ENCODE measurements around the gene NALCN.
"Not testable (repeated sequence)": the region's sequence is repeated elsewhere in the genome, so short reads cannot be mapped to it uniquely, and the experiment has no call there.

Gene NALCN

DNA sequence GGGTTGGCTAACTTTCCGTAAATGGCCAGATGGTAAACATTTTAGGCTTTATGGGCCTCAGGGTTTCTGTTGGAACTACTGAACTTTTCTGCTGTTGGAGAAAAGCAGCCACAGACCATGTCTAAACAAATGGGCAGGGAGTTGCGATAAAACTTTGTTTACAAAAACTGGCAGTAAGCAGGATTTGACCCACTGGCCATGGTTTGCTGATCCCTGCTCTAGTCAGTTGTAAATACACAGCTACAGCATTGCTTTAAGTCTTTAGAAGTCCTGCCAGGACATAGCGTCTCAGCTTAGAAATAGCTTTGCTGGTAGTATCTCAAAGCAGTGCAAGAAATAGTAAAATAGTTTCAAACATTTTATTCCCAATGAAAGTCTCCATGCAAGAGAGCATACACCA lies 88.4 kb downstream of the NALCN start:
- no peak for DNase-seq

DNA sequence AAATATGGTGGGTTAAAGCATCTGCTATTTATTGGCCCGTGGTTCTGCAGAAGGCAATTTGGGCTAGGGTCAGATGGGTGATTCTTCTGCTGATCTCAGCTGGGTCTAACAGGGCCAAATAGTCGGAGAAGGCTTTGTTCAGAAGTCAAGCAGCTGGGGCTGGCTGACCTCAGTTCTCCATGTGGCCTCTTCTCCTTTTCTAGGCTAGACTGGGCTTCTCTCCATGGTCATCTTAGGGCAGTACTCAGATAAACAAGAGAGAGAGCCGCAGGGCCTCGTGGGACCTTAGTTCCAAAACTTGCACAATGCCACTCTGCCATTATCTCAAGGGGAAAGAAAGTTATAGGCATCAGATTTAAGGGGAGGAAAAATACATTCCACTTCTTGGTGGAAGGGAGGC lies 89.6 kb downstream of the NALCN start:
- no peak for DNase-seq

DNA sequence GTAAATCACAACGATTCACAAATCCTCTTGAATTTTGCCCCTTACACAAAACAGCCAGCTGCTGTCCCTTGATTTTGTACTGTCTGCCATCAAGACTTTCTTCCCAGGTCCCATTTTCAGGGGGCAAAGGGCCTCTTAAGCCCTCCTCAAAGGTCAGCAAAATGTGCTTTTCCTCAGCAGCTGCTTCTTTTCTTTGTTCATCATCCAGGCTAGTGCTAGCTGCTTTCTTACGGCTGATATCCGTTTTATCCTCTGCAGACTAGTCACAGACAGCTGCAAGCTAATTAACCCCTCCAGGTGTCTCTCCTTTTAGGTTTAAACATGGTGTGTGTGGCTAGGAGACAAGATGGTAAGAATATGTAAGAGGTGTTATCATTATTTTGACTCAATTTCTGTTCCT lies 90.9 kb downstream of the NALCN start:
- DNase-seq = no peak

DNA sequence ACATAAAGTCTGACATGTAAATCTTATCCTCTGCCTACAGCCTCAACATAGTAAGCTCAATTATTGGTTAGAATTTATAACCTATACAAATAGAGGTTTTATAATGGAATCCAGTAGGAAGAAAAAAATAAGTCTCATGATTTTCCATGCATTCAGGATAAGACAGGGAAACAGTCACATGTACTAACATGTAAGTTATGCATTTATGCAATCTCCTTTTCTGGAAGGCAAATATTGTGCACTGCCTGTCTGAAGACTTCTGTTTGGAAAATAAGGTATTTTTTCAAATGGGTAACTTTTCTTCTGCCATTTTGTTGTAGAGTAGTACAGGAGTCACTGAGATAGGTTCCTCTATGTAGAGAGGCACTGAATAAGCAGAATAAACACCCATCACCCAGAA lies 92.7 kb downstream of the NALCN start:
- DNase-seq = no peak

DNA sequence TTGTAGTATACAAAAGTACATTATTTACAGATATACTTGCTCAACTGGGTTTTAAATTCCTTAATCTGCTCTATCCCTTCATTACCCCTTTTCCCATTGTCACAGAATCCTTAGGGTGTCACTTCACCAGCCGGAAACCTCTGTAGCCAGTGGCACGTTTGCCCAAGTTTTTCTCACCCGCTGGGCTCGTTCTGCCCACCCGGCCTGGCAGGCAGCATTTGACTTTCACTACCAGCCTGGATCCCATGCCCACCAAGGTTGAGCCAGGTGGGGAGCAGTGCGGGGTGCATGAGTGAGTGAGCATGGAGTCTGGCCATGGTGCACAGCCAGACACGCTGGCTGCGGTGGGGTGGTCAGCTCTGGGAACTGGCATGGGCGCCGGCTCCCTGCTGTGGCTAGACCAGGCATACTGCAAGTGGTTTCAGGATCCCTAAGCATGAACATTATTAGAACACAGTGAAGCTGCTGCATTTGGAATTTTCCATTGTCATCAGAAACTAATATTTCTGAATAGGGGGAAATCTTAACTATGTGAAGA lies 98.3 kb downstream of the NALCN start:
- DNase-seq = no peak

DNA sequence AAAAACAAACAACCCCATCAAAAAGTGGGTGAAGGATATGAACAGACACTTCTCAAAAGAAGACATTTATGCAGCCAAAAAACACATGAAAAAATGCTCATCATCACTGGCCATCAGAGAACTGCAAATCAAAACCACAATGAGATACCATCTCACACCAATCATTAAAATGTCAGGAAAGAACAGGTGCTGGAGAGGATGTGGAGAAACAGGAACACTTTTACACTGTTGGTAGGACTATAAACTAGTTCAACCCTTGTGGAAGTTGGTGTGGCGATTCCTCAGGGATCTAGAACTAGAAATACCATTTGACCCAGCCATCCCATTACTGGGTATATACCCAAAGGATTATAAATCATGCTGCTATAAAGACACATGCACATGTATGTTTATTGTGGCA lies 102.8 kb downstream of the NALCN start:
- not testable (repeated sequence) for DNase-seq

DNA sequence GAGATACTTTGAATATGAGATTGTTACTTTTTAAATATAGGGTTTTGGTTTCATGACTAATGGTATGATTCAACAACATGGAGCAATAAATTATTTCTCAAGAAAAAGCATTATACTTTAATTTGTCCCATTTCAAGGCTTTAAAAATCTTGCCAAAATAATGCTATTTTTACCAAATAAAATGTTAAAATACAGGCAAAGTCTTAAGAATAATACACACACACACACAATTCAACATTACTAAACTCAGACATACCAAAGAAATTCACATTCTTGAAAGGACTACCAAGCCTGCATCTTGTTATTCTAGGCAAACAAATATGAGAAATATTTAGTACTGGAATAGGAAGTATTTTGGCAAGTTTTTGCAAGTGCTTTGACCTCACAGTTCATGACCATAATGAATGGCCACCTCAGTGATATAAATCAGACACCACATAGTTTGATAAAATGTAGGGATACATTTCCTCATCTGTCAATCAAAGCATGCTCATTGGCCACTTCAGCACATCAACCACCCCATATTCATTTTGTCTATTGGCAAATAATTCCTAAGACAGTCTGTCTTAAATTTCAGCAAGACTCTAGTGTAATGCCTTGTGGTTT lies 107.2 kb downstream of the NALCN start:
- no peak for DNase-seq

DNA sequence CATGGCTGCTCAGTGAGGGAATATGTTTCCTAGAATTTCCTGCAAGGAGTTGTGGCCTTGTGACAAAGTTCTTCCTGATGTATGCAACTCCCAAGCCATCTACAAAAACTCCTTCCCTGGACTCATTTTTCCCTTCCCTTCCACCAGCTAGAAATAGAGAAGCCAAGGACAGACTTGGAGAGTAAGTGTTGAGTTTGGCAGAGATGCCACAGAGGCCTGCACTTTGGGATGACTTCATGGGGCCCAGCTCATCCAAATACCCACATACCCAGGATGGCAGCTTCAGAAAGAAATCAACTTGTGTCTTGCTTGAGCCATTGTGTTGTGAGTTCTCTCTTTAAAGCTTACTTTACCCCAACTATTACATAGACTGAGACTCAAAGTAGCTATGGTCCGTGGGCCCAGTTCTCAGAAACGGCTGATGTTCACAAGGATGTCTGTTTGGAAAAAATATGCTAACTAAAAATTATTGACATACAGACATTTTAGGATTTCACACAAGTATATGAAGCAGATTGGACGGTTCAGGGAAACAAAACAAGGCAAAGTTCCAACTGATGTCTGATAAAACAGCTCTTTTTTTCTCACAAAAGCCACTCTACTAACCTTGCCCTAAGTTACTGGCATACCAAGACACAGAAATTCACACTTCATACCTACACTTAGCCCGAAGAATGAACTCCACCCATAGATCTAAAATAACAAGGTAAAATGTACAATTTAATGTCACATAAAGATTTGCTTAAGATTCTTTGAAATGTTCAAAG lies 107.9 kb downstream of the NALCN start:
- no peak for DNase-seq

DNA sequence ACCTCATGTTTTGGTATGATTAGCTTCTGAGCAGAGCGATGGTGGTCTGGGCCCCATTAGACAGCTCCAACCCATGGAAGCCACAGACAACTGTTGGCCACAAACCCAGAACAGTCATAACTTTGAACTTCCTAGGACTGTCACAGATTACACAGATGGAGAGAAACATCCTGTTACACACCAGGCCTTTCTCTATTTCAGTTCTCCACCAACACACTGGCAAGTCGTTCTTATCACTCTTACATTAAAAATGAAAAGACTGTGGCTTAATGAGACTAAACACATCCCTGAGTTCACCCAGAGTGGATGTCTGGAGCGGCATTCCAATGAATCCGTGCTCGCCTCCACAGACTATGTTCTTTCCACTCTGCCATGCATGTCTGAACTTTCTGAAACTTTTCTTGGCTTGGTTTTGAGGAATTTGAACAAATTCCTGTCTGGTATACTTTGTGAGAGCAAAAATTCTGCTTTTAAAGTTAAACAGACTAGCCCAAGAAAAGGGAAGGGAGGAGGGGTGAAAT lies 109.1 kb downstream of the NALCN start:
- no peak for DNase-seq

DNA sequence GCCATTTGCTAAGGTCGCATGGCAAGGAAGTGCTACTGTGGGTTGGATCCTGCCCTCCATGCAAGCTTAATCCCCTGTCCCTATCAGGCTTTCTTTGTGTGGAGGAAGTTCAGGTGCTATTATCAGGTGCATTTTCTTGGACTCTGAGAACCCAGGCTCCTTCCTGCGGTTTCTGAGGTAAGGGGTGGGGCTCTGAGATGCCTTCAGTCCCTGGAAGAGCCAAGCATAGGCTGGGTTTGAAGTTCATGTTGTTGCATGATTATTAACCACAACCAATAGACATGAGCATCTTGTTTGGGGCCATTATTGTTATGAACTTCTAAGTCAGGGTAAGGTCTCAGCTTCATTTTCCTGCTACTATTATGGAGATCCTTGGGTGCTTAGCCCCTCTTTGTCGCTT lies 109.5 kb downstream of the NALCN start:
- DNase-seq = no peak

DNA sequence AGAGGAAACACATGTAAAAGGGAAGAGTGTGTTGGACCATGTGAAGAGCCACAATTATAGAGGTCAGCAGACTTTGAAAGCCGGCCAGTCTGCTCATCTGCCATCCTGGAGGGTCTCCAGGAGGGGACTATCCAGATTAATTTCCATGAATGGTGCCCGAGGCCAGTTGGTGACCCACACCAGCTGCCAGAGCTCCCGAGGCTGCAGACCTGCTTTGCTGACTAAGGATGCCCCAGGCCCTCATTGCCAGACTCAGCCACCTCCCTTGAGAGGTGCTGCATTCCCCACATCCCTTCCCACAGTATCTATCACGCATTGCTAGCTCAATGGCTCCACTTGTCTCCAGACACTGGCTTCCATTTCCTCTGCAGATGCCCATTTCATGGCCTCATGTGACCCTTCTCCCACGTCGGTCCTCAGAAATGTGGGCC lies 110.3 kb downstream of the NALCN start:
- DNase-seq = no peak

DNA sequence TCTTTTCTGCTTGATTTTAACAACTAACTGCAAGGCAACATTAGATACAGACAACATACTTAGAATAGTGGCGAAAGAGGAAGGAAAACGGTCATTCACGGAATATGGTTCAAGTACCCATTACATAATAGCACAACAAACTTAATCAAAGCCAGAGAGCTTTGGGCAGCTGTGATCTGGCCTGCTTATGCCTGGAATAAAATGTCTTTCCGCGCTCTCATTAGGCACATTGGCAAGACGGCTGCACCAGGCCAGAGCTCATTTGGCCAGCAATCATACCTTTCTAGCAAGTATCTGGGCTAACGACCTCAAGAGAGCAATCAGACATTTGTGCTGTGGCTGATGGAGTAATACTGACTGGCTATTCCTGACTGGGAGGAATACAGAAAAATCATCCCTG lies 112.8 kb downstream of the NALCN start:
- no peak for DNase-seq

DNA sequence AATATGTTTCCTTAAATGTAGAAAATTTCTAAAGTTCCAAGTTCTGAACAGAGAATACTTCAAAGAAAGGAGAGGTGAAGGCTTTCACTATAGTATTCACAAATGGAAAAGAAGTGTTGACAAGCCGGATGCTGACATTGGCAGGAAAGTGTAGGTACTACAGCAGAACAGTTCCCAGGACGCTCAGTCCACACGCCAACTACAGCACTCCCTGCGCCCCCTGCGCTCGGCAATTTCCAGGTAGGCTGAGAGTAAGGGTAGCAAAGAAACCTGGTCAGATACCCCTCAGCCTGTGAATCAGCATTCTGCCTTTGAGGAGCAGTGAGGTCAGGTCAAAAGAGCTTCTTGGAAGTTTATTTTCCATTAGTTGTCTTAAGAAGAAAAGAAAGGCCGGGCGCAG lies 115.3 kb downstream of the NALCN start:
- DNase-seq = no peak

DNA sequence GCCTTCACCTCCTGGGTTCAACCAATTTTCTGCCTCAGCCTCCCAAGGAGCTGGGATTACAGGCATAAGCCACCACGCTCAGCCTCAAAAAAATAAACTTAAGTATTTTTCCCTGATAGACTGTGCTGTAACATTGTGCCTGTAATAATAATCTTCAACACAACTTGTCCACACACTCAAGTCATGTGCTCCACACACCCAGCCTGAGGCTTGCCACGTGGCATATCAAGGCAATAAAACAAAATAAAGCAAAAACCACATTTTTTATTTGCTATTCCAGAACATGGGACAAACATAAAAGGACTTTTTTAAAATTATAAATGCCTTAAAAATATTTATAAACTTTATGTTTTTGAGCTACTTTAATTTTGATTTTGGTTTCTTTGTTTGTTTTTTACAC lies 115.8 kb downstream of the NALCN start:
- no peak for DNase-seq

DNA sequence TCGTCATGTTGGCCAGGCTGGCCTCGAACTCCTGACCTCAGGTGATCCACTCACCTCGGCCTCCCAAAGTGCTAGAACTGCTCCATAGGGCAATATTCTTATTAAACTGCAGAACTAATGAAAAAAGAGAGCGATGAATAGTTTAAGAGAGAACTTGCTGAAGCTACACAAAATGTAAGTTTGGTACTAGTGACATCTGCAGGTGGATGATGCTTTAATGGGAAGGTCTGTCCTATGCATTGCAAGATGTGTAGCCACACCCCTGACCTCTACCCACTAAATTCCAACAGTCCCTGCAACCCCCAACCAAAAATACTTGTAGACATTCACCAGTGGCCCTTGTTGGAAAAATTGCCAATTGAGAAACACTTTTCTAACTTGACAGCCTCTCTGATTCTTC lies 117.8 kb downstream of the NALCN start:
- no peak for DNase-seq

DNA sequence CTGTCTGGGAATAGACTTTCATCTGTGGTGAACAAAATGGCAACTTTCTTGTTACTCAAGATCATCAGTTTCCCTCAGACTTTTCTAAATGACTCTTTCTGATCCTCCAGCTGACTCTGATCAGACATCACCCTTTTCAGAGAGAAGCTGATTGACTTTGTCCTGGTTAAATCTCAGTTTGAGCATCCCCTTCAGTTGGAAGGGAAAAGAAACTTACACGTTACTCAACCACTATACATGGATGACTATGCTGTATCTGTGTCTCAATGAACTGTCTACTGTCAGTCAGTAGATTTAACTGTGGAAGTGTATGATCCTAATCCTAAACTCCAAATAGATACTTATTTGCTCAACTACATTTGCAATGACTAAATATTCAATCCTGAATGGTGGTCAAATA lies 118.5 kb downstream of the NALCN start:
- DNase-seq = no peak

DNA sequence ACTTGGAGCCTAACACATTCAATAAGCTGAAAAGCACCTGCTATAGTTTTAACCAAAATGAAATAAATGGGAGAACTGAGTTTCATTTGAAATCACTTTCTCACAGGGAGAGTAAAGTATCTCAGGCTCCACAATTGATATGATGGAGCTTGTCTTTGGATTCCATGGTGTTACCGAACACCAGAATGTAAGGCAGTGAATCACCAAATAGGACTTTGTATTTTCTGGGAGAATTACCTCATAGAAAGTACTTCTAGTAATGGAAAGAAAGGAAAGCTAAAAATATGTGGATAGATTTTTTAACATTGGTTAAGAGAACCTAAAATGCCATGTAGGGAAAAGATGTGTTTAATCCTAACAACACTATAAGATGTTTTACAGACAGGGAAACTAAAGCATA lies 123.6 kb downstream of the NALCN start:
- DNase-seq = no peak

DNA sequence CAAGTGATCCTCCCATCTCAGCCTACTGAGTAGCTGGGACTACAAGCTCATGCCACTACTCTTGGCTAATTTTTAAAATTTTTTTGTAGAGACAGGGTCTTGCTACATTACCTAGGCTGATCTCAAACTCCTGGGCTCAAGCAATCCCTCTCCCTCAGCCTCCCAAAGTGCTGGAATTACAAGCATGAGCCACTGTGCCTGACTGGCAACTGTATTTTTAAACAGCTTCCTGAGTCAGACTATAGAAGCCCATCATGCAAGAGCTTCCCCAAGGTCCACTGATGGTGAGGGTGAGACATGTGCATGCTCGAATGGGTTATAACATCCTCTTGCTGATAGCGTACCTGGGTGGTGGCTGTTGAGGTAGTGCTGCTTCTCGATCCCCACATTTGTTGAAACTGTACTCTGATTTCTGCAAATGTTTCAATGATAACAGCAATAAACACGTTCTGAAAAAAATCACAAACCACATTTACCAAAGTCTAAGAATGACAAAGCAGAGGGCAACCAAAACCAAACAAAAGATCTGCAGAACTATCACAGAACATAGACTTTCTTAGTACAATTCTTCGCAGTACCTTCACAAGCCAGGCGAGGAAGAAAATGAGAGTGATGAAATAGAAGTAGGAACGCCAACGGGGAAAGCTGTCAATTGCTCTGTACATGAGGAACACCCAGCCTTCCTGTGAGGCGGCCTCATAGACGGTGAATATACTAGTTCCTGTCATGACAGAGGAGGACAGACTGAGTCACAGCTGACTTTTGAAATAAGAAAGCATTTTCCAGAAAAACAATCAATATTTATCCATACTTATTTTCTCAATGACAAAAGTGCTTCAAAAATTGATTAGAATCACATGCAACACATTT lies 124.4 kb downstream of the NALCN start:
- DNase-seq = no peak

DNA sequence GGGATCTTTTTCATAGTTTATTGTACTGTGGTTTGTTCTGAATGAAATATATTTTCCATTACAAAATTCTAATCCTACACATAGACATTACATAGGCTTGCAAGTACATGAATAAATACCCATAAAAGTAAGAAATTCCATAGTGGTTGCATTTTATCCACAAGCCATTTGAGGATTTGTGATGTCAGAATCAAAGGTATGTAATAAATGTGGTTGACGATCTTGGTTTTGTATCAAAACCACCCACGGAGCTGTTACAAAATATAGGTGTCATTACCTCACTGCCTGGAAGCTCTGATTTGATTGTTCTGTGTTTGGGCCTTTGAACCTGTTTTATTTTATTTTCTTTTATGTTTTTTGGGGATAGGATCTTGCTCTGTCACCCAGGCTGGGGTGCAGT lies 125.1 kb downstream of the NALCN start:
- DNase-seq = no peak

DNA sequence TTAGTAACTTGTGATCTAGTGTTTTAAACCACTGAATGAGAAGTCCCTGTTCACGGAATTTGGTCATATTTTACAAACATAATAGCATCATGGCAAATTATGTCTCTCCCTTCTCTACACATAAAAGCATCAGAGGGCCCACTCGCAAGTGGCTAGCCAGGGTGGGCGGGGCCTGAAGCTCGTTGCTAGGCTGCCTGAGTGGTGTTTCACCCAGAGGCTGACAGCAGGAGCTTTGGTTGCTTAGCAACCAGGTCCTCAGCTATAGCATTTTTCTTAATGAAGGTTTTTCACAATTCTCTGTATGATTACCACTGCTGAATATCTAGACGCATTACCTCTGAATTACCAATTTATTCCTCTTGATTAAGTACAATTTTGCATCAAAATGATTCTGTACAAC lies 126.5 kb downstream of the NALCN start:
- no peak for DNase-seq

DNA sequence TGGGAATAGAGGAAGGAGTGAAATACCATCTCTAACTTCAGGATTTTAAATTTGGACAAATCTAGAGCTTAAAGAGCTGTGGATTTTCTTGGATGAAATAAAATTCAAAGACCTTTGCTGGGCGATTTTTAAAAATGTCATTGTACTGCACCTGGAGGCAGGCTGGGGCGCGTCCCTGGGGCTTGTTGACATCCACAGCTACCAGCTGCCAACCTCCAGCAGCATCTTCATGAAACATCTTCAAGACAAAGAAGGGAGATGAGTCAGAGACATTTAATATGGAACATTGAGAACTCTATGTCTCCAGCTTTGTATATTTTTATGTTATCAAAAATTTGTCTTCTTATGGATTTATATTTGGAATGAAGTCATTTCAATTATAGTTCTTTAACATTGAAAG lies 132.5 kb downstream of the NALCN start:
- DNase-seq = no peak

DNA sequence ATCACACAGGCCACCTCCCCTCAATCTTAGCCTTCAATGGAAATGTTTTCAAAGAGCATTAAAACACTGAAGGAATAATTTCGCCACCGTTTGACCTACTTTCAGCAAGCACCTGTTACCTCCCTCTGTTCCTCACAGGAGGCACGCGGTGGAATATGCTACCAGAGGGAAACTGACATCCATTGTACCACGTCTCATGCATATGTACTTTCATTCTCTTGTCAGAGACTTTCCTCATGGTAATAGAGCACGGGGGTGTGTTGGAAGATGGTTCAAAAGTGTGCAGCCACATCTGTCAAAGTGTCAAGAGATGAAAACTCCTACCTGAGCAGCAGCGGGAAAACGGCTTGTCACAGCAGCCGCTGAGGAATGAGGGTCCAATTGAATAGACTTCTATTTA lies 143.4 kb downstream of the NALCN start:
- no peak for DNase-seq

DNA sequence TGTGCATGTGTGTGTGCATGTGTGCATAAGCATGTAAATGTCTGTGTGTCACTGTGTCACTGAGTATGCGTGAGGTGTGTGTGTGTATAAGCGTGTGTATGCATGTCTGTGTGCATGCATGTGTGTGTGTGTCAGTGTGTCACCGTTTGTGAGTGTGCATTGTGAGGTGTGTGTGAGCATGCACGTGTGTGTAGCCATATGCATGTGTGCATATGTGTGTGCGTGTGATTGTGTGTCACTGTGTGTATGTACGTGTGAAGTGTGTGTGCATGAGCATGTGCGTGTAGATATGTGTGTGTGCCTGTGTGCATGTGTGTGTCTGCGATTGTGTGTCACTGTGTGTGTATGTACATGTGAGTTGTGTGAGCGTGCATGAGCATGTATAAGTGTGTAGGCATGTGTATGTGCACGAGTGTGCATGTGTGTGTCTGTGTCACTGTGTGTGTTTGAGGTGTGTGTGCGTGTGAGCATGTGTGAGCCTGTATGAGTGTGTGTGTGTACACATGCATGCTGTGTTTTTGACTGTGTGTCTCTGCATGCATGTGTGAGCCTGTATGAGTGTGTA lies 144.5 kb downstream of the NALCN start:
- DNase-seq = no peak

Data from NCI-H526 treated with DMSO at 0.1 percent for 48 hours (cell line).